T47D (cell line): ENCODE measurements around the gene DIAPH2.
A peak's percentile ranks its signal among the peaks of the same experiment; 100 is the strongest.

Source experiments
- DNase-seq, 2 experiments: peaks; one replicate each; pipeline versions ENCODE4 v3.0.0 to v3.0.0-alpha.2; 2011 to 2012; ENCODE audit warnings: low read depth in 1 of 2, low spot score in 1 of 2
- JUND ChIP-seq: IDR thresholded peaks from 2 replicates; pipeline ENCODE4 v1.6.1; 2012; ENCODE audit warnings: low read depth
- in situ Hi-C: cut with HindIII; loops from 2 replicates; pipeline ENCODE4 v1.10.0; 2016; ENCODE audit warnings: low sequenced_read_pairs, low pct_unique_long_range_greater_than_20kb

DIAPH2 gene

DNA sequence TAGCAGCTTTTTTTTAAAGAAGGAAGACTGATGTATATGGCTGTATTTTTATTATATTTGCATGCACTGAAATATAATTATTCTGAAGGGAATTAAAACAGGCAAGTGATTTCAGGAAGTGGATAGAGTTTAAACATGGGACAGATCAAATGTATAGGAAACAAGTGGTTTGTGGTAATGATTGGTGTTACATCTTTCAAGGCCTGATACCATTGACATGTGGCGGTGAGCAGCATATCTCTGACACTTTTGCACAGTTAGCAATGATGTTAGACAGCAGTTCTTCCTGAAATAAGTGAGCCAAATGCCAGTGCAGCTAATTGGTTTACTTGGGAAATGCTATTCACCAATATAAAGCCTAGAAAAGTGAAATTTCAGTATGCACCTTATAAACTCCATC is 471.2 kb downstream of the DIAPH2 start:
- in situ Hi-C loops = no loop called here
- TF ChIP-seq JUND = no peak
- DNase-seq = no peak

DNA sequence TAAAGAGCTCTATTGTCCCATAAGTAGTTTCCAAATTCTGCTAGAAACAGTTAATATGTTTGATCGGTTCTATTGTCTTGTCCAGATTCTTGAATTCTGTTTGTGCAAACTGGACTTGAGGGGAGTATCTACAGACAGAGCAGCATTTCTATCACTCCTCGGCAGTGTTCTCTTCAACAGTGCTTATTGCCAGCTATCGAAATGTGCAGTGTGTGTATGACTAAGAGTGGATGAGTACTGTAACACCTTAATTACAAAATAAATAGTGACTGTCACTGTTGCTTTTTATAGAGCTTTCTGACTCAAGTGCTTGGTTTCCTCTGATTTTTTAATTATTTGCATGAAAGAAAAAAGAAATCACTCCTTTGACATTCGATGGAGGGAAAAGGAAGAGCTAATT is 473.6 kb downstream of the DIAPH2 start:
- TF ChIP-seq JUND = no peak
- in situ Hi-C loops = no loop called here
- no peak for DNase-seq

DNA sequence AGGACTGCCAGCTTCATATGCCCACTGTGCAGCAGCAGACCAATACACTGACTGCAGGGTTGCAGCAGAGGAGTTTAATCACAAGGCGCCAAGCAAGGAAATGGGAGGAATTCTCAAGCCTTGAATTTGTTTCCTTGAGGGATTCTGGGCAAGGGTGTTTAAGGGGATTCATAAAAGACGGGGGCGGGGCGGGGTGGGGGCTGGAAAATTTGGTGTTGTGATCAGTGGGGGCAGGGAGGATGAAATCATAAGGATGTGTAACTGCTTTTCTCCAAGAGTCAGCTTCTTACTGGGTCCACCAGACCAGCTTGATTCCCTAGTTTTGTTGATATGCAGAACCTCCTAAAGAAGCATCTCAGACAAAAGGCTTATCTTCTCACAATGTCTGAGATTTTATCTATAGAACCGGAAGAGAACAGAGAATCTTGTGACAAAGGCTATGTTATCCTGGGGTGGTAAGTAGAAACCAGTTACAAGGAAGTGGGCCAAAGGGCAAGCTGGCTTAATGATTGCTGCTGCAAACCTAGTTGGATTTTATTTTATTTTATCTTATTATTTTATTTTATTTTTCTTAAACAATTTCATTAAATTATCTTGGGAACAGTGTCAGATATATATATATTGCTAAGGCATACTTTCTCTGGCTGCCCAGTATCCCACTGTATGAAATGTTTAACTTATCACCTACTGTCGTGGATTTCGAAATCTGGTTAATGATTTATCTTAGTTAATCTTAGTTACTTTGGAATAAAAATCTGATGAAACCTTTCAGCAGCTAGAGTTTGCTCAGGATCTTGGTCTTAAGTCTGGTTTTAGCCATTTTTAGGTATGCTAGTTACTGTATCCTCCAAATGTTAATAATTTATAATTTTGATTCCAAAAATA is 475.5 kb downstream of the DIAPH2 start:
- in situ Hi-C loops = no loop called here
- no peak for TF ChIP-seq JUND
- DNase-seq = no peak

DNA sequence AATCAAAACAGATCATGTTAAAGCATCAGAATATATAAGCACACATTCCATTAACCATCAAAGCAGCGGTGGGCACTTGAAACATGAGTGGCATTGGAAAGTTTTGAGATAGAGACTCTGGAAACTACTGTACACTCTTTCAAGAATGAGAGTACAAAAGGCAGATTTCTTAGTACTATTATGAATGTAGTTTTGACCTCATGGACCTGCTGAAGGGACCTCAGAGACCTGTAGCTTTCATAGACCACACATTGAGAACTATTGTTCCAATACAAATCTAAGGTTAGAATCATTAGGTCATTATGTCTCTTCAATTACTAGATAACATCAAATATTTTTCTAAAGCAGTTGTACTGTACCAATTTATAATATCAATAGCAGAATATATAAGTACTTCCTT is 482.7 kb downstream of the DIAPH2 start:
- no peak for TF ChIP-seq JUND
- in situ Hi-C loops = no loop called here
- no peak for DNase-seq

DNA sequence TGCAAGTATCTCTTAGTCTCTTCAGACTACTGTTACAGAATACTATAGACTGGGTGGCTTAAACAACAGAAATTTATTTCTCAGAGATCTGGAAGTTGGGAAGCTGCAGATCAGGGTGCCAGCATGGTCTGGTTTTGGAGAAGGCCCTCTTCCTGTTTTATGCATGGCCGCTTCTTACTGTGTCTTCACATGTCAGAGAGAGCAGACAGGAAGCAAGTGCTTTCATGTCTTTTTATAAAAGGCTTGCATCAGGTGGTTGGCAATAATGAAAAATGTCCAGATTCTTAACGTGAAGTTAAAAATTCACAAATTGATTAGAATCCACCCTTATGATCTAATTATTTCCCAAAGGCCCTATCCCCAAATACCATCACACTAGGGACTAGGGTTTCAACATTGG is 484.0 kb downstream of the DIAPH2 start:
- TF ChIP-seq JUND = no peak
- DNase-seq = no peak
- in situ Hi-C loops = no loop called here

DNA sequence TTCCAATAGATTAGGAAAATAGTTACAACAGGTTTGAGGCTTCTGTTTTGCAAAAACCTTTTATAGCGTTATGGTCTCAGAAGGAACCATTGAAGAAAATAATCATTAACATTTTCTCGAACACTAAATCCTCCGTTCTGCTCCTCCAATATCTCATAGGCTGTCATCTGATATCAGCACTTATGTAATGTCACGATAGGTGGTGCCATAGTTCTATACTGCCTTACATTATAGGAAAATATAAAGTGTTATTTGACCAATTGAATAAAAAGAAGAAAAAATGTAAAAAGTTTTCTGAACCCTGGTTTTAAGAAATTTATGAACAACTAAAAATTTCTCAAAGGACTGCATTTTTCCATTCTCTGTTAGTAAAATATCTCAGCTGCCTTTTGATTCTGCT is 490.5 kb downstream of the DIAPH2 start:
- in situ Hi-C loops = no loop called here
- no peak for DNase-seq
- no peak for TF ChIP-seq JUND

DNA sequence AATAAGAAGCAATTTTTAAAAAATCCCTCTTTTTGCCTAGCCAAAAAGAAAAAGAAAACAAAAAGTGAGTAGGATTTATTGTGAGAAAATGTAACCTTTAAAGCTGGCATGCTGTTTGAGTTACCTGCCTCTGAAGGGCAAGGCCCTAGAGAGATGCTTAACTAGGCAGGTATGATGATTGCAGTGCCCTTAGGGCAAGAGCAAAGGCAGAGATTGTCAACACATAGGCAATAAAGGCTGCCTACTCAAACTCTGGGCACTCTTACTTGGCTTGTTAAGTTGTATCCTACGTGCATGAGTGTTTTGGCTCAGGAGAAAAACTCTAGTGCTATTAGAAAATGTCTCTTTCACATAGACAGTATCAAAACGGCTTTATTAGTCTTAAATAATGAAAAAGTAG is 505.0 kb downstream of the DIAPH2 start:
- in situ Hi-C loops = no loop called here
- peak in 1 of 2 experiments; percentile 26 for DNase-seq
- no peak for TF ChIP-seq JUND

DNA sequence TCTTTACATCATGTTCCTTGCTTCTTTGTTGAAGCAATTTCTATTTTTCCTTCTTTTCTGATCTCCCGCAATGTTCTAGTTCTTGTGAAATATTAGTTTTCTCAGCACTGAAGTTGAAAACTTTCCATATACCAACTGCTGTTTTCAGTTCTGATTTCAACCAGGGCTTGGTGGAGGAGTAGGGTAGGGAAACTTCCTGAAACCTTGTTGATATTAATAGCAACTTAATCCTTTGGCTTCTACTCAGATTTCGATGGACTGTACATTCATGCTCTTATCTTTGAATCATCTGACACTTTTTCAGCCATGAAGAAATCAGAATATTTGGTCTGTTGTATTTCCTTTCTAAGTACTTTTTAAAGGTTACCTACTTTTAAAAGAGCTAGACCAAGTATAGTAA is 514.9 kb downstream of the DIAPH2 start:
- in situ Hi-C loops = no loop called here
- no peak for DNase-seq
- TF ChIP-seq JUND = no peak

DNA sequence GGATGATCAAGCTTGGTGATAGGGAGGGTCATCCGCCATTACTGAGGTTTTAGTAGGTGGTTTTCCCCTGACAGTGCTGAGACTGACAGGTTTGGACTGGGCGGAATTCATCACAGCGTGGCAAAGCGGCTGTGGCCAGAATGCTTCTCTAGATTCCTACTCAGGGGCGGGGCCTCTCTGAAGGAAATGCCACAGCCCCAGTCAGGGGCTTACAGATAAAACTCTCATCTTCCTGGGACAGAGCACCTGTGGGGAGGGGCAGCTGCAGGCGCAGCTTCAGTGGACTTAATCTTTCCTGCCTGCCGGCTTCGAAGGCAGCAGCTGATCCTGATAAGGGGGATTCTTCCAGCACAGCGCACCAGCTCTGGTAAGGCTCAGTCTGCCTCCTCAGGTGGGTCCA is 515.8 kb downstream of the DIAPH2 start:
- in situ Hi-C loops = no loop called here
- no peak for TF ChIP-seq JUND
- DNase-seq = no peak

DNA sequence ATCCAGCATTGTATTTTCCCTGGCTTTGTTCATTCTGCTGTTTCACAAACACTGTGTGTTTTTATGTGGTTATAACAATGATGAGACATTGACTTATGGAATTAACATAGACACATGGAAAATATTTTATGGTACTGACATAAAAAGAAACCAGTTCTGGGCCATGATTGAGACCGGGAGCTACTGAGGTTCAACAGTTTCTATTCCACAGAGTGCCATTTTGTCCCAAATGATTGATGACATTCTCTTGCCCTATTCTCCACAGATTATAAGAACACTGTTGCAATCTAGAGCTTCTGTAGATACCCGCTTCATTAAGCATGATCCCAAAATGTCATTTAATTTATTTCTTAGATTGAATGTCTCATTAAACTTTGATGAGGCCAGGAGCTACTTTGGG is 525.9 kb downstream of the DIAPH2 start:
- in situ Hi-C loops = no loop called here
- TF ChIP-seq JUND = no peak

DNA sequence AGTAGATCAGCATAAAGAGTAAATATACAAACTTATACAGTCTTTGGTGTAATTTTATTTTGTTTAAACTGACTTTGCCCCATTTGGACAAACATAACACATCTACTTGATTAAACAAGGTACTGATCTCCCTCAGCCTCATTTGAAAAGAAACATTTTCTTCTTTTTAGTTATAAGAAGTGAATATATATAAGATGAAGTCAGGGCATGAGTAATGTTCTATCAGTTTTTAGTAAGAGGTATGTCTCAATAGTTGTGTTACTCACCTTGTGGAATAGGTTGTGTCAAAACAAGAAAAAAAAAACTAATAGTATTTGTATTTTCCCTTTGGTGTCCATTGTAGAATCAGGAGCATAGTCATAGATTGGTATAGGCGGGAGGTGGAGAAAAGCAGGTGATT is 526.4 kb downstream of the DIAPH2 start:
- no peak for TF ChIP-seq JUND
- in situ Hi-C loops = no loop called here

More for the DNA sequence above, 525.9 kb downstream of the DIAPH2 start:
- no peak for DNase-seq

DNA sequence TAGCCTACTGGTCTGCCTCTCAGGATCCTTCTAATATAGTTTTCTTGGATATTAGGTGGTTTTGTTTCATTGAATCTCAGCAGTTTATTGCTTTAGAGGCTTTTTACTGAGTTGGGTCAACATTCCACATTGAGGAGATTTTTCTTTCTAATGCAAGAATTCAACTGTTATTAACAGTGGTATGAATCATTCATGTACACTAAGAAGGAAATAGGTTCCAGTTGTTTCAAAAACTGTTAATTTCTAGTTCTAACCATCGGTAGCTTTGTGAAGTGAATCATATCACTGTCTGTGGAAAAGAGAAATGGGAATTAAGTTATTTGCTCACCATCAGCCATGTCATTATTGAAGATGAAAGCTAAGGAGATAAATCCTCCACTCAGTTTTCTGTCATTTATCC is 530.5 kb downstream of the DIAPH2 start:
- in situ Hi-C loops = no loop called here
- DNase-seq = no peak
- no peak for TF ChIP-seq JUND

More for the DNA sequence above, 526.4 kb downstream of the DIAPH2 start:
- no peak for DNase-seq

DNA sequence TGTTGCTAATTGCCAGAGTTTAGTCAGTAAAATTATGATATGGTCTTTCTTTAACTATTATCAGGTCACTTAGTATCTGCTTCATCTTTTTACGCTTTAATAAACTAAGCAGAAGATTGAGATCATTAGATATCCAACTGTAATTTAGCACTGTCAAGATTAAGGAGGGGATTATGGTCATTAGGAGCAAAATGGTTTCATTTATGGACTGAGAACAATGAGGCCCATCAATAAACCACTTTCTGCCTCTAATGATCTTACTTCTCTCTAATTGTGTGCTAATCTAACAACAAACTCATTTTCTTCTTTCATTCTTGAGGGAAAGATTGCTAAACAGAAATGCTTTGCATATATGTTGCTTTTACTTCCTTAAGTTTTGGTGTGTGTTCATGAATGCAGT is 539.5 kb downstream of the DIAPH2 start:
- no peak for DNase-seq
- in situ Hi-C loops = no loop called here
- no peak for TF ChIP-seq JUND

DNA sequence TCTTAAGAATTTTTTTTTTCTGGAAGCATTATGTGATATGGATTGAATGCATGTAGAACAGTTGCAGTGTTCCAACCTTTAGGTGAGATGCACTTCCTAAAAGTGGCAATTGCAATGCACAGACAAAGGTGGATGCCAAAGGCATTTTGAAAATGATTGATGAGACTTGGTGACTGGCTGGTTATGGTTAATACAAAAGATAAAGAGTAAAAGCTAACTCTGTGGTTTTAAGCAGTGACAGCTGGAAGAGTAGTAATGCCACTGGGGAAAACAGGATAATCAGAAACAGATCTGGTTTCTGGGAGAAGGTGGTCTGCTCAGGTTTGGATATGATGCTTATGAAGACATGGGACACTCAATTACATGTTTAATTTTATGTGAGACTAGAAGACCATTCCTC is 544.7 kb downstream of the DIAPH2 start:
- TF ChIP-seq JUND = no peak
- no peak for DNase-seq
- in situ Hi-C loops = no loop called here
